ENCODE results near the gene CSKMT. TPM values are rescaled to one million over a fixed set of nuclear protein-coding genes. Genes with fewer than 3 reads are reported as not detected.
"Not testable (repeated sequence)": the region's sequence is repeated elsewhere in the genome, so short reads cannot be mapped to it uniquely, and the experiment has no call there.

CSKMT gene
- total RNA-seq, 4 donors from 2014 or later, result 9.1 to 13.5 (median 9.2) TPM; not detected in 1

- TF ChIP-seq CTCF (IDR thresholded peaks at IDR 0.05), result no peak
- no peak for TF ChIP-seq POLR2A (IDR thresholded peaks at IDR 0.05)
- no peaks in the 10 kb centered on the region for H3K27me3 ChIP-seq
- peak overlapping the region; percentile 88 to 95 (median 90) for H3K27ac ChIP-seq
- peaks cover 0 to 56% (median 22%) of the 10 kb centered on the region in 4 donors for H3K4me1 ChIP-seq
- DNase-seq, result no peak
- H3K9me3 ChIP-seq, result no peaks in the 10 kb centered on the region
- peak overlapping the region; percentile 73 to 81 (median 75) for H3K4me3 ChIP-seq
- H3K36me3 ChIP-seq, result peaks cover 0 to 21% (median 0%) of the 10 kb centered on the region in 3 donors
These were observed 6.1 kb downstream of the CSKMT start for GRCh38 chr11:62671236-62671607.

DNA sequence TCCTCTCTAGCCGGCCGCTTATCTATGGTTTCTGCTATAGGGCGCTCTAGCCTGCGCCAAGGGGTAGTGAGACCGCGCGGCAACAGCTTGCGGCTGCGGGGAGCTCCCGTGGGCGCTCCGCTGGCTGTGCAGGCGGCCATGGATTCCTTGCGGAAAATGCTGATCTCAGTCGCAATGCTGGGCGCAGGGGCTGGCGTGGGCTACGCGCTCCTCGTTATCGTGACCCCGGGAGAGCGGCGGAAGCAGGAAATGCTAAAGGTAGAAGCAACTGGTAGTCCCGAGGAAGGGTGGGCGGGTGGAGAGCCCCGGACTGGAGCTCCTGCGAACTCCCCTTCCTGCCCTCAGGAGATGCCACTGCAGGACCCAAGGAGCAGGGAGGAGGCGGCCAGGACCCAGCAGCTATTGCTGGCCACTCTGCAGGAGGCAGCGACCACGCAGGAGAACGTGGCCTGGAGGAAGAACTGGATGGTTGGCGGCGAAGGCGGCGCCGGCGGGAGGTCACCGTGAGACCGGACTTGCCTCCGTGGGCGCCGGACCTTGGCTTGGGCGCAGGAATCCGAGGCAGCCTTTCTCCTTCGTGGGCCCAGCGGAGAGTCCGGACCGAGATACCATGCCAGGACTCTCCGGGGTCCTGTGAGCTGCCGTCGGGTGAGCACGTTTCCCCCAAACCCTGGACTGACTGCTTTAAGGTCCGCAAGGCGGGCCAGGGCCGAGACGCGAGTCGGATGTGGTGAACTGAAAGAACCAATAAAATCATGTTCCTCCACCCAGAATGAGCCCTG, 6.7 kb downstream of the CSKMT start, which contains the start of the genes LBHD1 and UQCC3:
TSS of gene LBHD1 (minus strand) at position 660 of the 782 bp plus-strand sequence. CDS start 2,236 bp downstream, outside the sequence.
TSS of gene UQCC3 (plus strand) at position 66 of the 782 bp plus-strand sequence. CDS start at position 139, 73 bp downstream.
- TF ChIP-seq POLR2A (IDR thresholded peaks at IDR 0.05) (peak; percentile 56 to 73), CTCF (IDR thresholded peaks at IDR 0.05) (no peak)
- H3K4me1 ChIP-seq, result peaks cover 0 to 52% (median 16%) of the 10 kb centered on the region in 4 donors

DNA sequence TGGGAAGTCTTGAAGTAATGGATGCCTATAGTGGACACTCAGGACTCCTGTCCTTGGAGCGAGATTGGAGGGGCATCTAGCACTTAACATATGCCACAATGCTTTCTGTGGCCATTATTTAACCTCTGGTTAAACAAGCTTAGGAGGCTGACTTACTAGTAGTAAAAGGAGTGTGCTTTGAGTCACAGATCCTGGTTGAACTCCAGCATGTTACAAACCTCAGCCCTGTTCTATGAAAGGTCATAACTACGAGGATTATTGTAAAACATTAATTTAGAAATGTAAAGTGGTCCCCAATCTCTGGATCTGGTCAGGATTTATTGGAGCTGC, 8.0 kb downstream of the CSKMT start:
- DNase-seq, result no peak
- no peaks in the 10 kb centered on the region for H3K9me3 ChIP-seq
- peak overlapping the region in 2 of 4 donors; percentile 23 to 91 for H3K27ac ChIP-seq
- H3K4me3 ChIP-seq, result peak overlapping the region in 1 of 4 donors; percentile 81
- TF ChIP-seq CTCF (IDR thresholded peaks at IDR 0.05), result no peak
- TF ChIP-seq POLR2A (IDR thresholded peaks at IDR 0.05), result no peak
- H3K27me3 ChIP-seq, result no peaks in the 10 kb centered on the region
- peaks cover 0 to 52% (median 15%) of the 10 kb centered on the region in 4 donors for H3K4me1 ChIP-seq
- H3K36me3 ChIP-seq, result peaks cover 0 to 38% (median 0%) of the 10 kb centered on the region in 3 donors

More for the DNA sequence above, 6.7 kb downstream of the CSKMT start, which contains the start of the genes LBHD1 and UQCC3:
- Histone ChIP-seq H3K27me3 (no peaks in the 10 kb centered on the region), H3K4me3 (peak within 1 kb of the TSS; percentile 73 to 81 (median 75)), H3K36me3 (peaks cover 0 to 26% (median 0%) of the 10 kb centered on the region in 3 donors), H3K9me3 (no peaks in the 10 kb centered on the region), H3K27ac (peak within 1 kb of the TSS; percentile 88 to 95 (median 90))
- peak; percentile 83 to 89 (median 85) for DNase-seq

DNA sequence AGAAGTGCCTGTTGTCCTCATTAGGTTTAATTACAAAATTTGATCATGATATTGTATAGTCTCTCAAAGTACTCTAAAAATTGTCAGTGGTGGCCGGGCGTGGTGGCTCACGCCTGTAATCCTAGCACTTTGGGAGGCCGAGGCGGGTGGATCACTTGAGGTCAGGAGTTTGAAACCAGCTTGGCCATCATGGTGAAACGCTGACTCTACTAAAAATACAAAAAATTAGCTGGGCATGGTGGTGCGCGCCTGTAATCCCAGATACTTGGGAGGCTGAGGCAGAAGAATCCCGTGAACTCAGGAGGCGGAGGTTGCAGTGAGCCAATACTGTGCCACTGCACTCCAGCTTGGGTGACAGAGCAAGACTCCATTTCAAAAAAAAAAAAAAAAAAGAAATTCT, 10.3 kb downstream of the CSKMT start:
- H3K27ac ChIP-seq, H3K9me3 ChIP-seq, DNase-seq, H3K27me3 ChIP-seq, H3K4me3 ChIP-seq: not testable (repeated sequence)
- H3K4me1 ChIP-seq, result peaks cover 0 to 46% (median 13%) of the 10 kb centered on the region in 4 donors
- peaks cover 0 to 38% (median 0%) of the 10 kb centered on the region in 3 donors for H3K36me3 ChIP-seq

DNA sequence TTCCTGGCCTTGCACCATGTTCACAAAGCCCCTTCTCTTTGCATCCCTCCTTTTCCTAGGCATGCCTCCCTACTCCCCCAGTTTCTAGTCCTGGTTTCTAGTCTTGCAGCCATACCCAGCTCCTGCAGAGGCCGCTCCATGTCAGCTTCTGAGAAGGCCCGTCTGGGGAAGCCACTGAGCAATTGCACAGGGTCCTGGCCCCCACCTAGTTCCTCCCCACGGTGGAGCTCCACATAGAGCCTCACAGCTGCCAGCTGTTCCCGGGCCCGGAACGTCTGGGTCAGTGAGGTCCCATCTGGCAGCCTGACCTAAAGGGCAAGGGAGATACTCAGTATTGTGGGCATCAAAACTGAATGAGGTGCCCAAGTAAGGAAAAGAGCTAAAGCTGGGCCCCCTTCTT, 11.6 kb downstream of the CSKMT start:
- H3K4me3 ChIP-seq, result no peak overlapping the region
- no peaks in the 10 kb centered on the region for H3K27me3 ChIP-seq
- DNase-seq, result no peak
- peaks cover 0 to 40% (median 11%) of the 10 kb centered on the region in 4 donors for H3K4me1 ChIP-seq
- no peak for TF ChIP-seq POLR2A (IDR thresholded peaks at IDR 0.05)
- no peak overlapping the region for H3K27ac ChIP-seq
- H3K36me3 ChIP-seq, result peaks cover 0 to 38% (median 0%) of the 10 kb centered on the region in 3 donors
- no peaks in the 10 kb centered on the region for H3K9me3 ChIP-seq

- no peak for TF ChIP-seq POLR2A (IDR thresholded peaks at IDR 0.05)
- no peak for TF ChIP-seq CTCF (IDR thresholded peaks at IDR 0.05)
- Histone ChIP-seq H3K27ac (no peak overlapping the region), H3K9me3 (no peaks in the 10 kb centered on the region), H3K4me1 (peaks cover 0 to 40% (median 11%) of the 10 kb centered on the region in 4 donors), H3K4me3 (no peak overlapping the region), H3K36me3 (peaks cover 0 to 38% (median 0%) of the 10 kb centered on the region in 3 donors), H3K27me3 (no peaks in the 10 kb centered on the region)
- no peak for DNase-seq
These were observed 12.0 kb downstream of the CSKMT start for GRCh38 chr11:62677156-62677555.

Data from Peyer's patch (tissue), 4 donors.